ENCODE data around the gene SFXN3. TPM values are rescaled to one million over a fixed set of nuclear protein-coding genes. Genes with fewer than 3 reads are reported as not detected.

Gene SFXN3
- total RNA-seq, 3 donors from 2014 or later (not counting 1 experiment from before 2014, with no cell fraction given) = 59.7 to 74.5 (median 68.9) TPM

- no peak overlapping the region for H3K27ac ChIP-seq (ENCODE audit: low read length)
- WGBS (ENCODE audit: insufficient coverage) = 84% methylated on average over 2 of the region's 3 CpGs
- H3K4me1 ChIP-seq (ENCODE audit: control insufficient read depth, insufficient read depth, low read length) = peaks cover 52% of the 10 kb centered on the region
- H3K9me3 Mint-ChIP-seq = no peaks in the 10 kb centered on the region
- H3K4me1 Mint-ChIP-seq = peaks cover 17 to 46% of the 10 kb centered on the region in 2 donors
- TF ChIP-seq CTCF (IDR thresholded peaks at IDR 0.05) = no peak
- intact Hi-C loops (cut with micrococcal nuclease) = loop anchor here (5.0 kb wide), 1 partner anchor 33 kb away; the partner anchor contains the start of genes PDZD7 and SFXN3
- no peak for DNase-seq
- no peak overlapping the region for H3K27ac Mint-ChIP-seq
- peaks cover 41% of the 10 kb centered on the region for H3K27me3 ChIP-seq (ENCODE audit: control insufficient read depth, insufficient read depth, low read length)
- H3K4me3 ChIP-seq (ENCODE audit: low read length) = no peak overlapping the region
- H3K27me3 Mint-ChIP-seq (ENCODE audit: low read depth in 2 of 2) = peaks cover 26 to 33% of the 10 kb centered on the region in 2 donors
- no peak for ATAC-seq
- H3K9me3 ChIP-seq (ENCODE audit: control insufficient read depth, insufficient read depth, low read length) = no peaks in the 10 kb centered on the region
- H3K4me3 Mint-ChIP-seq = peak overlapping the region; percentile 31
- H3K36me3 ChIP-seq (ENCODE audit: control insufficient read depth, insufficient read depth, low read length) = no peaks in the 10 kb centered on the region
- H3K36me3 Mint-ChIP-seq = no peaks in the 10 kb centered on the region
Observed at GRCh38 chr10:101065481-101066145, 34.6 kb downstream of the SFXN3 start.

GRCh38 chr10:101066146-101066895 lies 35.3 kb downstream of the SFXN3 start:
- Histone ChIP-seq H3K27ac (ENCODE audit: low read length) (no peak overlapping the region), H3K4me1 (ENCODE audit: control insufficient read depth, insufficient read depth, low read length) (peaks cover 46% of the 10 kb centered on the region), H3K36me3 (ENCODE audit: control insufficient read depth, insufficient read depth, low read length) (no peaks in the 10 kb centered on the region), H3K27me3 (ENCODE audit: control insufficient read depth, insufficient read depth, low read length) (peaks cover 41% of the 10 kb centered on the region), H3K4me3 (ENCODE audit: low read length) (no peak overlapping the region), H3K9me3 (ENCODE audit: control insufficient read depth, insufficient read depth, low read length) (no peaks in the 10 kb centered on the region)
- no peak for TF ChIP-seq CTCF (IDR thresholded peaks at IDR 0.05)
- intact Hi-C loops (cut with micrococcal nuclease) = loop anchor here (5.0 kb wide), 1 partner anchor 34 kb away; the partner anchor contains the start of genes PDZD7 and SFXN3
- peaks cover 14 to 45% of the 10 kb centered on the region in 2 donors for H3K4me1 Mint-ChIP-seq
- no peak overlapping the region for H3K27ac Mint-ChIP-seq
- peak overlapping the region; percentile 56 for H3K4me3 Mint-ChIP-seq
- no peaks in the 10 kb centered on the region for H3K36me3 Mint-ChIP-seq
- no peaks in the 10 kb centered on the region for H3K9me3 Mint-ChIP-seq
- ATAC-seq (peak in 2 of 3 donors; percentile 30 to 46), DNase-seq (peak; percentile 24 to 73)
- H3K27me3 Mint-ChIP-seq (ENCODE audit: low read depth in 2 of 2) = peaks cover 28 to 34% of the 10 kb centered on the region in 2 donors
- WGBS (ENCODE audit: insufficient coverage) = 9% methylated on average over 49 of the region's 49 CpGs

GRCh38 chr10:101066896-101067355 lies 35.9 kb downstream of the SFXN3 start:
- H3K36me3 ChIP-seq (ENCODE audit: control insufficient read depth, insufficient read depth, low read length) = no peaks in the 10 kb centered on the region
- H3K9me3 Mint-ChIP-seq = no peaks in the 10 kb centered on the region
- intact Hi-C loops (cut with micrococcal nuclease) = loop anchor here (5.0 kb wide), 1 partner anchor 35 kb away; the partner anchor contains the start of genes PDZD7 and SFXN3
- TF ChIP-seq CTCF (IDR thresholded peaks at IDR 0.05) = no peak
- H3K27me3 Mint-ChIP-seq (ENCODE audit: low read depth in 2 of 2) = peaks cover 34 to 39% of the 10 kb centered on the region in 2 donors
- peaks cover 44% of the 10 kb centered on the region for H3K4me1 ChIP-seq (ENCODE audit: control insufficient read depth, insufficient read depth, low read length)
- WGBS (ENCODE audit: insufficient coverage) = 2% methylated on average over 24 of the region's 31 CpGs
- peak overlapping the region in 1 of 2 donors; percentile 17 for H3K27ac Mint-ChIP-seq
- H3K4me3 Mint-ChIP-seq = peak overlapping the region; percentile 88
- H3K27ac ChIP-seq (ENCODE audit: low read length) = no peak overlapping the region
- peak in 1 of 2 donors; percentile 31 for DNase-seq
- no peak for ATAC-seq
- H3K27me3 ChIP-seq (ENCODE audit: control insufficient read depth, insufficient read depth, low read length) = peaks cover 41% of the 10 kb centered on the region
- H3K36me3 Mint-ChIP-seq = no peaks in the 10 kb centered on the region
- H3K4me3 ChIP-seq (ENCODE audit: low read length) = peak overlapping the region; percentile 43
- H3K9me3 ChIP-seq (ENCODE audit: control insufficient read depth, insufficient read depth, low read length) = no peaks in the 10 kb centered on the region
- peaks cover 11 to 39% of the 10 kb centered on the region in 2 donors for H3K4me1 Mint-ChIP-seq
